ENCODE data around the gene CSMD2. TPM values are rescaled to one million over a fixed set of nuclear protein-coding genes. Genes with fewer than 3 reads are reported as not detected.

The CSMD2 gene
- total and polyA plus RNA-seq, 2 of the 8 experiments (the other 6 are each of a cell fraction or from before 2014, with no cell fraction given): 7.0 to 14.7 TPM

GRCh38 chr1:33721301-33721815 lies 443.7 kb downstream of the CSMD2 start:
- ChIA-PET POLR2A (ENCODE audit: partially characterized antibody) (no interaction called here), CTCF (ENCODE audit: partially characterized antibody) (interaction anchor here (0.8 to 1.6 kb wide), 5 partner anchors 12 to 92 kb away, joined by 3 to 5 read pairs (median 3); no protein-coding TSS in a partner anchor)
- H3K4me3 ChIP-seq (ENCODE audit: extremely low read depth in 1 of 4, insufficient read depth in 2 of 4, low read depth in 3 of 4, low read length in 4 of 4): no peak overlapping the region
- no peak for TF ChIP-seq EGR1 (IDR thresholded peaks at IDR 0.05; ENCODE audit: borderline replicate concordance, low read depth, low read length)
- no peak for TF ChIP-seq SIX5 (IDR thresholded peaks at IDR 0.05; ENCODE audit: low read depth, low read length)
- TF ChIP-seq RBBP5 (IDR thresholded peaks at IDR 0.05; ENCODE audit: borderline replicate concordance, low read depth, low read length): no peak
- TF ChIP-seq FOSL1 (IDR thresholded peaks at IDR 0.05; ENCODE audit: insufficient read depth, low read depth, low read length): no peak
- TF ChIP-seq CBX8 (IDR thresholded peaks at IDR 0.05; ENCODE audit: borderline replicate concordance, low read depth, low read length): no peak
- TF ChIP-seq CTBP2 (IDR thresholded peaks at IDR 0.05; ENCODE audit: borderline replicate concordance, insufficient read depth, insufficient read length, low read length): no peak
- TF ChIP-seq CHD1 (IDR thresholded peaks at IDR 0.05; ENCODE audit: low read depth, low read length): no peak
- no peak for TF ChIP-seq SP4 (IDR thresholded peaks at IDR 0.05; ENCODE audit: low read length)
- TF ChIP-seq KDM4A (IDR thresholded peaks at IDR 0.05; ENCODE audit: low read depth, low read length, severe bottlenecking): no peak
- TF ChIP-seq CHD2 (IDR thresholded peaks at IDR 0.05; ENCODE audit: low read length): no peak
- TF ChIP-seq POLR2AphosphoS5 (IDR thresholded peaks at IDR 0.05; ENCODE audit: low read depth, low read length): no peak
- no peak for TF ChIP-seq GABPA (IDR thresholded peaks at IDR 0.05; ENCODE audit: borderline replicate concordance, insufficient read depth, low read length)
- no peak for TF ChIP-seq EZH2 (IDR thresholded peaks at IDR 0.05; ENCODE audit: low read depth, low read length, severe bottlenecking)
- no peak for TF ChIP-seq CBX5 (IDR thresholded peaks at IDR 0.05; ENCODE audit: low read depth, low read length)
- TF ChIP-seq NRF1 (IDR thresholded peaks at IDR 0.05; ENCODE audit: low read depth, low read length): no peak

More at GRCh38 chr1:33721301-33721815, 443.7 kb downstream of the CSMD2 start:
- Histone ChIP-seq H3K23ac (ENCODE audit: insufficient read length) (no peak overlapping the region), H3K27ac (ENCODE audit: low read depth, low read length) (no peak overlapping the region), H3K18ac (ENCODE audit: extremely low read depth, low read length) (no peak overlapping the region), H2BK5ac (ENCODE audit: low read depth, low read length) (no peak overlapping the region), H4K20me1 (replicated peaks in 1 of 2; ENCODE audit: control insufficient read depth in 1 of 2, insufficient read depth in 2 of 2, low read length in 2 of 2) (no peaks in the 10 kb centered on the region), H4K91ac (replicated peaks; ENCODE audit: insufficient read length, low read length) (no peak overlapping the region), H3K36me3 (ENCODE audit: control insufficient read depth in 2 of 4, insufficient read depth in 4 of 4, low read length in 3 of 4) (peaks cover 3 to 17% (median 15%) of the 10 kb centered on the region in 4 experiments; a peak in 6 of 8 replicates), H3K9ac (replicated peaks in 1 of 4; ENCODE audit: extremely low read depth in 1 of 4, low read depth in 3 of 4, low read length in 3 of 4) (no peak overlapping the region), H4K8ac (ENCODE audit: extremely low read depth, insufficient read depth, low read length) (peak overlapping the region; percentile 10; the same call in 1 of the 2 replicates), H2BK15ac (ENCODE audit: low read length) (no peak overlapping the region), H3K4me2 (ENCODE audit: insufficient read depth in 1 of 2, low read depth in 2 of 2, low read length in 2 of 2) (no peak overlapping the region), H3K4me1 (replicated peaks in 1 of 4; ENCODE audit: control insufficient read depth in 3 of 4, insufficient read depth in 4 of 4, low read length in 3 of 4) (no peaks in the 10 kb centered on the region), H2BK120ac (replicated peaks; ENCODE audit: low read depth, low read length) (no peak overlapping the region), H2BK12ac (ENCODE audit: low read depth, low read length) (no peak overlapping the region), H3K9me3 (ENCODE audit: insufficient read depth in 2 of 2, low read depth in 1 of 2, low read length in 1 of 2) (no peaks in the 10 kb centered on the region), H3K79me1 (ENCODE audit: low read depth, low read length) (no peaks in the 10 kb centered on the region), H4K5ac (ENCODE audit: insufficient read length, low read depth, low read length) (no peak overlapping the region), H3K14ac (ENCODE audit: insufficient read length) (no peak overlapping the region), H3K79me2 (ENCODE audit: control insufficient read depth in 1 of 2, insufficient read depth in 2 of 2, low read length in 2 of 2) (no peaks in the 10 kb centered on the region), H3K23me2 (ENCODE audit: low read depth, low read length) (no peaks in the 10 kb centered on the region), H3K56ac (replicated peaks; ENCODE audit: insufficient read length, low read depth, low read length) (no peak overlapping the region), H3K4ac (replicated peaks; ENCODE audit: insufficient read length, low read depth, low read length) (no peak overlapping the region), H2BK20ac (ENCODE audit: low read length) (no peak overlapping the region), H2AFZ (ENCODE audit: low read length) (no peak overlapping the region), H2AK5ac (ENCODE audit: low read depth, low read length) (no peak overlapping the region), H3K27me3 (replicated peaks in 1 of 4; ENCODE audit: control insufficient read depth in 3 of 4, extremely low read depth in 1 of 4, insufficient read depth in 3 of 4, low read length in 3 of 4) (no peaks in the 10 kb centered on the region)
- DNase-seq (ENCODE audit: low read depth in 1 of 2, low spot score in 2 of 2) (no peak), FAIRE-seq (no peak)
- WGBS, 2 experiments (ENCODE audit: extremely low coverage in 1 of 2, insufficient coverage in 1 of 2, insufficient read length in 1 of 2, insufficient replicate concordance in 2 of 2, low coverage in 1 of 2, low lambda C conversion rate in 2 of 2, missing lambda C conversion rate in 1 of 2): 82% methylated on average over 2 of the region's 2 CpGs; no CpG with 5 or more reads in 1 of the 2 experiments
